C4-2B (cell line): Measurements from ENCODE around the gene PPARA.

Experiments
- CTCF ChIP-seq: fragments of 450-650 bp; conservative IDR thresholded peaks from 2 replicates; pipeline ENCODE4 v1.5.1; 2017; ENCODE audit warnings: mild to moderate bottlenecking
- ZFX ChIP-seq: fragments of 450-650 bp; IDR thresholded peaks from 2 replicates; pipeline ENCODE4 v1.6.1; 2017

- TF ChIP-seq CTCF (no peak), ZFX (no peak)
Measured at GRCh38 chr22:46244771-46245170, 94.4 kb downstream of the PPARA start.
